Caco-2 (cell line): ENCODE measurements around the gene TNFRSF6B. TPM values are rescaled to one million over a fixed set of nuclear protein-coding genes. Genes with fewer than 3 reads are reported as not detected.

Source experiments
- BruUV-seq: library from RNA; stranded (reverse); fragments of 400-500 nt; replicated peaks from 2 replicates; lab custom pipeline; 2021; lab: Mats Ljungman, UMichigan
- CTCF ChIA-PET: fragments of 300-600 bp; sonication (Branson Sonifier 250); formaldehyde crosslinking; loops from one replicate; lab custom pipeline; 2022; ENCODE audit warnings: antibody characterized with exemption; lab: Charles Lee
- POLR2A ChIA-PET: fragments of 300-600 bp; sonication (Branson Sonifier 250); formaldehyde crosslinking; loops from one replicate; lab custom pipeline; 2022; ENCODE audit warnings: antibody characterized with exemption; lab: Charles Lee
- DNase-seq, 2 experiments: peaks; one replicate each; pipeline versions ENCODE4 v3.0.0 to v3.0.0-alpha.2; 2020 to 2022
- H3K27me3 ChIP-seq: replicated peaks from 2 replicates; pipeline ENCODE4 v1.6.0; 2011; ENCODE audit warnings: low read length; ENCODE audit not compliant: control insufficient read depth, insufficient read depth
- H3K36me3 ChIP-seq: 2 replicates; pipeline ENCODE4 v1.5.1; 2011; ENCODE audit warnings: low read length; ENCODE audit not compliant: control insufficient read depth, insufficient read depth
- H3K4me1 ChIP-seq: fragments of 250-450 bp; sonication (Bioruptor Pico); 2 replicates; pipeline ENCODE4 v1.5.1; 2020; ENCODE audit warnings: mild to moderate bottlenecking
- H3K4me3 ChIP-seq: 2 replicates; pipeline ENCODE4 v1.5.1; 2011; ENCODE audit warnings: low read depth, mild to moderate bottlenecking, control low read depth, low read length
- H3K9me3 ChIP-seq: fragments of 250-450 bp; sonication (Bioruptor Pico); 2 replicates; pipeline ENCODE4 v1.5.1; 2020; ENCODE audit warnings: mild to moderate bottlenecking, moderate library complexity
- H3K27ac Mint-ChIP-seq: one replicate; pipeline ENCODE4 v1.8.0; 2022; ENCODE audit warnings: mixed read lengths; ENCODE audit not compliant: unreplicated experiment
- H3K27me3 Mint-ChIP-seq: one replicate; pipeline ENCODE4 v1.8.0; 2022; ENCODE audit warnings: mixed read lengths; ENCODE audit not compliant: insufficient read depth, unreplicated experiment
- H3K36me3 Mint-ChIP-seq: one replicate; pipeline ENCODE4 v1.8.0; 2022; ENCODE audit warnings: mild to moderate bottlenecking, mixed read lengths; ENCODE audit not compliant: insufficient read depth, unreplicated experiment
- H3K4me1 Mint-ChIP-seq: one replicate; pipeline ENCODE4 v1.8.0; 2022; ENCODE audit warnings: low read depth, mixed read lengths; ENCODE audit not compliant: unreplicated experiment
- H3K4me3 Mint-ChIP-seq: one replicate; pipeline ENCODE4 v1.8.0; 2022; ENCODE audit warnings: mild to moderate bottlenecking, moderate library complexity, mixed read lengths; ENCODE audit not compliant: unreplicated experiment
- H3K9me3 Mint-ChIP-seq: one replicate; pipeline ENCODE4 v1.8.0; 2022; ENCODE audit warnings: mixed read lengths; ENCODE audit not compliant: unreplicated experiment
- CTCF ChIP-seq, 2 experiments: fragments of 200-600 bp in 1 of 2; IDR thresholded peaks; 1 replicate in 1 of 2; 2 replicates in 1 of 2; pipeline versions ENCODE4 v1.5.1 to v1.8.0; 2011 to 2022; ENCODE audit warnings: antibody characterized with exemption in 1 of 2, control low read depth in 1 of 2, inconsistent platforms in 1 of 2, low read depth in 1 of 2, low read length in 1 of 2, mild to moderate bottlenecking in 1 of 2, moderate library complexity in 1 of 2; ENCODE audit not compliant: insufficient read depth in 1 of 2, severe bottlenecking in 1 of 2, unreplicated experiment in 1 of 2
- intact Hi-C: fragments of 100-400 bp; cut with micrococcal nuclease; formaldehyde crosslinking; loops from one replicate; pipeline ENCODE4 v1.10.0; 2022; ENCODE audit not compliant: unreplicated experiment
- total RNA-seq: library from RNA; stranded (reverse); gene quantifications from 2 replicates; pipeline ENCODE4 v1.2.3, GENCODE V29; 2022

The TNFRSF6B gene
- total RNA-seq, 1 experiment from 2014 or later, result not detected

- ChIA-PET POLR2A (no interaction called here), CTCF (interaction anchor here (0.6 to 1.1 kb wide), 2 partner anchors 24 to 108 kb away, joined by 4 to 5 read pairs; no protein-coding TSS in a partner anchor)
- no peaks in the 10 kb centered on the region for H3K27me3 ChIP-seq
- TF ChIP-seq CTCF (IDR thresholded peaks at IDR 0.05; ENCODE audit: insufficient read depth in 1 of 2, low read depth in 1 of 2, low read length in 1 of 2, severe bottlenecking in 1 of 2, unreplicated experiment in 1 of 2), result no peak
- H3K9me3 Mint-ChIP-seq, result no peaks in the 10 kb centered on the region
- H3K36me3 Mint-ChIP-seq, result peaks cover 22% of the 10 kb centered on the region
- H3K36me3 ChIP-seq, result no peaks in the 10 kb centered on the region; the same call in 1 of the 2 replicates
- H3K4me3 ChIP-seq, result no peak overlapping the region
- no peak for DNase-seq
- no peak overlapping the region for H3K27ac Mint-ChIP-seq
- no peaks in the 10 kb centered on the region for H3K27me3 Mint-ChIP-seq
- no peaks in the 10 kb centered on the region for H3K9me3 ChIP-seq
- BruUV-seq, result no TSS peak
- peaks cover 15% of the 10 kb centered on the region for H3K4me1 Mint-ChIP-seq
- peaks cover 8% of the 10 kb centered on the region for H3K4me1 ChIP-seq
- no peak overlapping the region for H3K4me3 Mint-ChIP-seq
- intact Hi-C loops, result no loop called here
These were observed 33.7 kb upstream of the TNFRSF6B start for GRCh38 chr20:63662813-63663189.

GRCh38 chr20:63663332-63664066, 33.0 kb upstream of the TNFRSF6B start:
- no peak for DNase-seq
- Mint-ChIP-seq H3K4me1 (peaks cover 19% of the 10 kb centered on the region), H3K9me3 (no peaks in the 10 kb centered on the region), H3K36me3 (peaks cover 21% of the 10 kb centered on the region), H3K27me3 (no peaks in the 10 kb centered on the region), H3K4me3 (no peak overlapping the region), H3K27ac (no peak overlapping the region)
- Histone ChIP-seq H3K9me3 (no peaks in the 10 kb centered on the region), H3K36me3 (no peaks in the 10 kb centered on the region; the same call in 1 of the 2 replicates), H3K4me3 (no peak overlapping the region), H3K27me3 (no peaks in the 10 kb centered on the region), H3K4me1 (peaks cover 6% of the 10 kb centered on the region)
- intact Hi-C loops, result no loop called here
- no peak for TF ChIP-seq CTCF (IDR thresholded peaks at IDR 0.05; ENCODE audit: insufficient read depth in 1 of 2, low read depth in 1 of 2, low read length in 1 of 2, severe bottlenecking in 1 of 2, unreplicated experiment in 1 of 2)
- CTCF ChIA-PET, result interaction anchor here (0.6 to 1.1 kb wide), 2 partner anchors 23 to 109 kb away, joined by 4 to 5 read pairs; no protein-coding TSS in a partner anchor
- BruUV-seq, result no TSS peak
- POLR2A ChIA-PET, result no interaction called here

GRCh38 chr20:63664143-63664851, 32.2 kb upstream of the TNFRSF6B start:
- Histone ChIP-seq H3K9me3 (no peaks in the 10 kb centered on the region), H3K4me3 (no peak overlapping the region), H3K36me3 (no peaks in the 10 kb centered on the region; the same call in 1 of the 2 replicates), H3K4me1 (peaks cover 3% of the 10 kb centered on the region), H3K27me3 (no peaks in the 10 kb centered on the region)
- Mint-ChIP-seq H3K27ac (no peak overlapping the region), H3K4me1 (peaks cover 13% of the 10 kb centered on the region), H3K36me3 (peaks cover 23% of the 10 kb centered on the region), H3K4me3 (no peak overlapping the region), H3K9me3 (no peaks in the 10 kb centered on the region), H3K27me3 (no peaks in the 10 kb centered on the region)
- DNase-seq, result no peak
- POLR2A ChIA-PET, result no interaction called here
- TF ChIP-seq CTCF (IDR thresholded peaks at IDR 0.05; ENCODE audit: insufficient read depth in 1 of 2, low read depth in 1 of 2, low read length in 1 of 2, severe bottlenecking in 1 of 2, unreplicated experiment in 1 of 2), result no peak
- intact Hi-C loops, result no loop called here
- BruUV-seq, result no TSS peak
- CTCF ChIA-PET, result interaction anchor here (0.6 kb wide), 1 partner anchor 294 kb away, joined by 3 read pairs; no protein-coding TSS in a partner anchor
